B cell (primary cell): ENCODE results near the gene ZMIZ1.

Source experiments
- CTCF ChIP-seq: fragments of 200-600 bp; IDR thresholded peaks from one replicate; pipeline ENCODE4 v1.8.0; 2022; ENCODE audit warnings: antibody characterized with exemption, mild to moderate bottlenecking
- EZH2 ChIP-seq: IDR thresholded peaks from 2 replicates; pipeline ENCODE4 v1.6.1; 2012; ENCODE audit warnings: borderline replicate concordance, low read depth, mild to moderate bottlenecking, moderate library complexity, low read length; ENCODE audit not compliant: insufficient read depth, poor library complexity, severe bottlenecking

- TF ChIP-seq CTCF (no peak), EZH2 (no peak)
Observed at GRCh38 chr10:79333513-79333912, 264.7 kb downstream of the ZMIZ1 start.
